Kidney (tissue), 14 donors: ENCODE results near the gene BCL2L15. TPM values are rescaled to one million over a fixed set of nuclear protein-coding genes. Genes with fewer than 3 reads are reported as not detected.

Experiments
- DNase-seq, 5 donors: peaks; one replicate each; pipeline ENCODE4 v3.0.0-alpha.2; 2013 to 2020
- FAIRE-seq: peaks from 2 replicates; lab custom pipeline; 2012; peaks lifted over from hg19 to GRCh38; lab: Jason Lieb, UNC
- H3K27ac ChIP-seq, 2 donors: one replicate each; pipeline ENCODE4 v1.7.0; 2013; ENCODE audit warnings: low read depth in 2 of 2, low read length in 2 of 2, inconsistent platforms in 1 of 2
- H3K27me3 ChIP-seq: one replicate; pipeline ENCODE4 v1.7.1; 2013; ENCODE audit warnings: low read length, inconsistent platforms; ENCODE audit not compliant: control insufficient read depth, insufficient read depth
- H3K36me3 ChIP-seq, 3 donors: one replicate each; pipeline versions ENCODE4 v1.7.0 to v1.7.1; 2013; ENCODE audit warnings: low read length in 3 of 3, control low read depth in 1 of 3, inconsistent platforms in 1 of 3; ENCODE audit not compliant: insufficient read depth in 3 of 3, control insufficient read depth in 2 of 3
- H3K4me1 ChIP-seq, 3 donors: one replicate each; pipeline versions ENCODE4 v1.7.0 to v1.7.1; 2013; ENCODE audit warnings: low read length in 3 of 3, inconsistent platforms in 1 of 3, low read depth in 1 of 3; ENCODE audit not compliant: control insufficient read depth in 2 of 3, insufficient read depth in 2 of 3
- H3K4me3 ChIP-seq, 3 donors: one replicate each; pipeline versions ENCODE4 v1.7.0 to v1.8.1; 2013; ENCODE audit warnings: low read length in 3 of 3, control low read depth in 1 of 3, inconsistent platforms in 1 of 3
- H3K9ac ChIP-seq, 3 donors: one replicate each; pipeline versions ENCODE4 v1.7.0 to v1.7.1; 2013; ENCODE audit warnings: low read length in 3 of 3, control low read depth in 1 of 3, inconsistent platforms in 1 of 3
- H3K9me3 ChIP-seq, 3 donors: one replicate each; pipeline versions ENCODE4 v1.7.0 to v1.7.1; 2013; ENCODE audit warnings: low read length in 3 of 3, control low read depth in 1 of 3, inconsistent platforms in 1 of 3; ENCODE audit not compliant: control insufficient read depth in 2 of 3, insufficient read depth in 1 of 3
- intact Hi-C: fragments of 100-400 bp; cut with DNase I; formaldehyde crosslinking; loops from one replicate; pipeline ENCODE4 v1.11.1; 2022
- polyA plus RNA-seq: library from polyadenylated mRNA; stranded (reverse); fragments of 350-450 nt; fragmentation: Illumina TruSeq; extraction: RNeasy Lipid Tissue Mini Kit (QIAGEN cat#74804); gene quantifications from one replicate; pipeline ENCODE4 v1.2.3, GENCODE V29; 2014; ENCODE audit warnings: low read depth, low replicate concordance; ENCODE audit not compliant: insufficient read depth
- total RNA-seq: library from RNA; stranded (reverse); fragmentation: NEBNext Ultra II Directional; extraction: Animal tissue kit (Norgen Biotek cat#: 25700); gene quantifications from one replicate; pipeline ENCODE4 v1.2.1, GENCODE V29; 2021
- TF ChIP-seq, protein P1 (sequence below): IDR thresholded peaks from 3 replicates; pipeline ENCODE4 v1.5.1; 2012; ENCODE audit warnings: mild to moderate bottlenecking, moderate library complexity, borderline replicate concordance; ENCODE audit not compliant: insufficient read depth; ENCODE audit errors: extremely low read depth
- donor health status: control.
- donor health status: control.
- donor health status: control.
- donor health status: control.
- donor health status: control.
- donor health status: DM: yes; HTN: yes; CAD: no.
- donor health status: Normal renal cell carcinoma (clear cell type).

BCL2L15 gene
- total and polyA plus RNA-seq, 2 donors from 2014 or later = 2.2 to 34.3 TPM

DNA sequence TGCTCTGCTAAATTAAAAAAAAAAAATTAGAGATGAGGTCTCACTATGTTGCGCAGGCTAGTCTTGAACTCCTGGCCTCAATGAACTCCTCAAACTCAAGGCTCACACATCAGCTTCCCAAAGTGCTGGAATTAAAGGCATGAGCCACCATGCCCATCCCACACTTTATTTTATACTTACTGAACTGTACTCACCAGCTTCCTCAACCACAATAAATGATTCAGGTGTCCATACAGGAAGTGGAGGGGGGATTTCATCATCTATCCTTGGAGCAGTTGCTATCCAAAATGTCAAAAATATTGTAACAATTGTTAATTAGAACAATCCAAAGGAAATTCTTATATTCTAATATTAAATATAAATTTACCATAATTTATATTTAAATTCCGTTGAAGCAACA lies 52.7 kb downstream of the BCL2L15 start:
- no peaks in the 10 kb centered on the region for H3K9me3 ChIP-seq
- H3K36me3 ChIP-seq = no peaks in the 10 kb centered on the region
- no peak for DNase-seq
- no peak for FAIRE-seq
- no peaks in the 10 kb centered on the region for H3K27me3 ChIP-seq
- no peaks in the 10 kb centered on the region for H3K4me1 ChIP-seq
- TF ChIP-seq, protein P1, sequence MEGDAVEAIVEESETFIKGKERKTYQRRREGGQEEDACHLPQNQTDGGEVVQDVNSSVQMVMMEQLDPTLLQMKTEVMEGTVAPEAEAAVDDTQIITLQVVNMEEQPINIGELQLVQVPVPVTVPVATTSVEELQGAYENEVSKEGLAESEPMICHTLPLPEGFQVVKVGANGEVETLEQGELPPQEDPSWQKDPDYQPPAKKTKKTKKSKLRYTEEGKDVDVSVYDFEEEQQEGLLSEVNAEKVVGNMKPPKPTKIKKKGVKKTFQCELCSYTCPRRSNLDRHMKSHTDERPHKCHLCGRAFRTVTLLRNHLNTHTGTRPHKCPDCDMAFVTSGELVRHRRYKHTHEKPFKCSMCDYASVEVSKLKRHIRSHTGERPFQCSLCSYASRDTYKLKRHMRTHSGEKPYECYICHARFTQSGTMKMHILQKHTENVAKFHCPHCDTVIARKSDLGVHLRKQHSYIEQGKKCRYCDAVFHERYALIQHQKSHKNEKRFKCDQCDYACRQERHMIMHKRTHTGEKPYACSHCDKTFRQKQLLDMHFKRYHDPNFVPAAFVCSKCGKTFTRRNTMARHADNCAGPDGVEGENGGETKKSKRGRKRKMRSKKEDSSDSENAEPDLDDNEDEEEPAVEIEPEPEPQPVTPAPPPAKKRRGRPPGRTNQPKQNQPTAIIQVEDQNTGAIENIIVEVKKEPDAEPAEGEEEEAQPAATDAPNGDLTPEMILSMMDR = no peak
- no peak overlapping the region for H3K27ac ChIP-seq
- no peak overlapping the region for H3K4me3 ChIP-seq
- H3K9ac ChIP-seq = no peak overlapping the region
- intact Hi-C loops = no loop called here

Other genes starting within 250 kb of the BCL2L15 start
- 20.0 TPM for gene PHTF1, start 128.1 kb downstream of the BCL2L15 start, total RNA-seq
- gene PHTF1, start 128.1 kb downstream of the BCL2L15 start, polyA plus RNA-seq = 14.7 TPM
- gene RSBN1, start 75.1 kb downstream of the BCL2L15 start, total RNA-seq = 22.0 TPM
- 4.0 TPM for gene RSBN1, start 75.1 kb downstream of the BCL2L15 start, polyA plus RNA-seq
- gene PTPN22, start 15.9 kb downstream of the BCL2L15 start, total RNA-seq = 6.6 TPM
- 0.32 TPM for gene PTPN22, start 15.9 kb downstream of the BCL2L15 start, polyA plus RNA-seq
- gene AP4B1, start 17.2 kb upstream of the BCL2L15 start, total RNA-seq = 21.7 TPM
- gene AP4B1, start 17.2 kb upstream of the BCL2L15 start, polyA plus RNA-seq = 8.7 TPM
- gene DCLRE1B, start 17.7 kb upstream of the BCL2L15 start, total RNA-seq = 6.1 TPM
- 1.4 TPM for gene DCLRE1B, start 17.7 kb upstream of the BCL2L15 start, polyA plus RNA-seq
- 65.0 TPM for gene HIPK1, start 41.7 kb upstream of the BCL2L15 start, total RNA-seq
- 8.4 TPM for gene HIPK1, start 41.7 kb upstream of the BCL2L15 start, polyA plus RNA-seq
- gene OLFML3, start 91.9 kb upstream of the BCL2L15 start, total RNA-seq = 13.5 TPM
- gene OLFML3, start 91.9 kb upstream of the BCL2L15 start, polyA plus RNA-seq = 22.9 TPM